ENCODE measurements around the gene IL20RA. TPM values are rescaled to one million over a fixed set of nuclear protein-coding genes. Genes with fewer than 3 reads are reported as not detected.

Gene IL20RA
- total RNA-seq, 6 experiments from 2014 or later: not detected

GRCh38 chr6:136995521-136995920 is 49.2 kb downstream of the IL20RA start:
- no peak for TF ChIP-seq CTCF (IDR thresholded peaks at IDR 0.05)
- DNase-seq: no peak
- no peaks in the 10 kb centered on the region; the same call in 1 of the 2 replicates for H3K4me1 Mint-ChIP-seq (ENCODE audit: low read depth)
- peaks cover 10% of the 10 kb centered on the region for H3K27me3 Mint-ChIP-seq (ENCODE audit: insufficient read depth)
- no peaks in the 10 kb centered on the region for H3K9me3 Mint-ChIP-seq
- no peak overlapping the region for H3K4me3 Mint-ChIP-seq
- no peaks in the 10 kb centered on the region for H3K36me3 Mint-ChIP-seq (ENCODE audit: low read depth)
- H3K27ac Mint-ChIP-seq: no peak overlapping the region

GRCh38 chr6:136994782-136995181 is 50.0 kb downstream of the IL20RA start:
- no peaks in the 10 kb centered on the region for H3K9me3 Mint-ChIP-seq
- H3K4me3 Mint-ChIP-seq: no peak overlapping the region
- peaks cover 10% of the 10 kb centered on the region for H3K27me3 Mint-ChIP-seq (ENCODE audit: insufficient read depth)
- TF ChIP-seq CTCF (IDR thresholded peaks at IDR 0.05): no peak
- no peaks in the 10 kb centered on the region for H3K36me3 Mint-ChIP-seq (ENCODE audit: low read depth)
- no peak for DNase-seq
- no peaks in the 10 kb centered on the region; the same call in 1 of the 2 replicates for H3K4me1 Mint-ChIP-seq (ENCODE audit: low read depth)
- no peak overlapping the region for H3K27ac Mint-ChIP-seq

- H3K9me3 Mint-ChIP-seq: no peaks in the 10 kb centered on the region
- H3K36me3 Mint-ChIP-seq (ENCODE audit: low read depth): no peaks in the 10 kb centered on the region
These were observed 52.7 kb downstream of the IL20RA start for GRCh38 chr6:136992113-136992512.

GRCh38 chr6:136991646-136992045 is 53.1 kb downstream of the IL20RA start:
- H3K4me1 Mint-ChIP-seq (ENCODE audit: low read depth): no peaks in the 10 kb centered on the region; the same call in 1 of the 2 replicates
- H3K9me3 Mint-ChIP-seq: no peaks in the 10 kb centered on the region
- H3K4me3 Mint-ChIP-seq: no peak overlapping the region

More at GRCh38 chr6:136992113-136992512, 52.7 kb downstream of the IL20RA start:
- no peak for TF ChIP-seq CTCF (IDR thresholded peaks at IDR 0.05)
- Mint-ChIP-seq H3K4me1 (ENCODE audit: low read depth) (no peaks in the 10 kb centered on the region; the same call in 1 of the 2 replicates), H3K27ac (no peak overlapping the region), H3K4me3 (no peak overlapping the region), H3K27me3 (ENCODE audit: insufficient read depth) (peaks cover 27% of the 10 kb centered on the region)
- DNase-seq: no peak

GRCh38 chr6:136990754-136991153 is 54.0 kb downstream of the IL20RA start:
- Mint-ChIP-seq H3K4me1 (ENCODE audit: low read depth) (no peaks in the 10 kb centered on the region; the same call in 1 of the 2 replicates), H3K36me3 (ENCODE audit: low read depth) (no peaks in the 10 kb centered on the region), H3K27ac (no peak overlapping the region), H3K27me3 (ENCODE audit: insufficient read depth) (peaks cover 30% of the 10 kb centered on the region), H3K9me3 (no peaks in the 10 kb centered on the region), H3K4me3 (no peak overlapping the region)
- DNase-seq: no peak
- no peak for TF ChIP-seq CTCF (IDR thresholded peaks at IDR 0.05)

More at GRCh38 chr6:136991646-136992045, 53.1 kb downstream of the IL20RA start:
- no peak for DNase-seq
- Mint-ChIP-seq H3K36me3 (ENCODE audit: low read depth) (no peaks in the 10 kb centered on the region), H3K27ac (no peak overlapping the region), H3K27me3 (ENCODE audit: insufficient read depth) (peaks cover 28% of the 10 kb centered on the region)
- no peak for TF ChIP-seq CTCF (IDR thresholded peaks at IDR 0.05)

GRCh38 chr6:136990242-136990578 is 54.6 kb downstream of the IL20RA start:
- no peak overlapping the region for H3K27ac Mint-ChIP-seq
- H3K4me1 Mint-ChIP-seq (ENCODE audit: low read depth): no peaks in the 10 kb centered on the region; the same call in 1 of the 2 replicates
- no peak for TF ChIP-seq CTCF (IDR thresholded peaks at IDR 0.05)
- DNase-seq: no peak
- H3K9me3 Mint-ChIP-seq: no peaks in the 10 kb centered on the region
- H3K36me3 Mint-ChIP-seq (ENCODE audit: low read depth): no peaks in the 10 kb centered on the region
- H3K27me3 Mint-ChIP-seq (ENCODE audit: insufficient read depth): peaks cover 30% of the 10 kb centered on the region
- H3K4me3 Mint-ChIP-seq: no peak overlapping the region; the same call in 1 of the 2 replicates
